ENCODE results near the gene ADAMTS12. TPM values are rescaled to one million over a fixed set of nuclear protein-coding genes. Genes with fewer than 3 reads are reported as not detected.
A peak's percentile ranks its signal among the peaks of the same experiment; 100 is the strongest.

ADAMTS12 gene
- total RNA-seq, 1 donor from 2014 or later = 2.1 TPM

DNA sequence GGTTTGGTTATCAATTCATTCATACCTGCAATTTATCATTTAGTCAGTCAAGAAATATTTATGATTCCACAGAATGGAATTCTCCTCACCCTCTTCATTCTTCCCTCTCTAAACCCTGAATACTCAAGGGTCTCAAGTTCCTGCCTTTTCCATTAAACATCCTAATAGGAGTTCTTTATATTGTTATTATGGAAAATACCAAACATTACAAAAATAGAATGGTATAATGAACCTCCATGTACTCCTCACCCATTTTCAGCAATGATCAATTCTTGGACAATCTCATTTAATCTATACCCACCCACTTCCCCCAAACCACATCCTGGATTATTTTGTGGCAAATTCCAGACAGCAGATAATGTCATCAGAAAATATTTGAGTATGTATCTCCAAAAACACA is 74.5 kb downstream of the ADAMTS12 start:
- DNase-seq (ENCODE audit: missing footprints) = no peak
- intact Hi-C loops (cut with DNase I) = no loop called here
- ATAC-seq = no peak

GRCh38 chr5:33816791-33817190 is 75.0 kb downstream of the ADAMTS12 start:
- intact Hi-C loops (cut with DNase I) = no loop called here

DNA sequence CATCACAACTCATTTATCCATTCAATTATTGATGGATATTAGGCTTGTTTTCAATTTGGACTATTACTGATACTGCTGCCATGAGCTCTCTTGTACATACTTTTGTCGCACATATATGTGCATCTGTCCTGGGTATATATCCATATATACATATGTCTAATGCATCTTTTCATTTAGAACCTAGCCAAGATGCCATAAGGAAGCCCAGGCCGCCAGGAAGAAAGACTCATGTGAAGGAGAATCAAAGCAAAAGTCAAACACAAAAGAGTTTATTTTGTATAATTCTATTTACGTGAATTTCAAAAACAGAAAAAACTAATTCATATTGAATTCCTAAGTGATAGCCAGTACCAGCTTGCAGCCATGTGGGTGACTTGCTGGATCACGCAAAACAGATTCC is 79.0 kb downstream of the ADAMTS12 start:
- DNase-seq (ENCODE audit: missing footprints) (no peak), ATAC-seq (no peak)
- intact Hi-C loops (cut with DNase I) = no loop called here

More at GRCh38 chr5:33816791-33817190, 75.0 kb downstream of the ADAMTS12 start:
- DNase-seq (ENCODE audit: missing footprints) (no peak), ATAC-seq (no peak)

DNA sequence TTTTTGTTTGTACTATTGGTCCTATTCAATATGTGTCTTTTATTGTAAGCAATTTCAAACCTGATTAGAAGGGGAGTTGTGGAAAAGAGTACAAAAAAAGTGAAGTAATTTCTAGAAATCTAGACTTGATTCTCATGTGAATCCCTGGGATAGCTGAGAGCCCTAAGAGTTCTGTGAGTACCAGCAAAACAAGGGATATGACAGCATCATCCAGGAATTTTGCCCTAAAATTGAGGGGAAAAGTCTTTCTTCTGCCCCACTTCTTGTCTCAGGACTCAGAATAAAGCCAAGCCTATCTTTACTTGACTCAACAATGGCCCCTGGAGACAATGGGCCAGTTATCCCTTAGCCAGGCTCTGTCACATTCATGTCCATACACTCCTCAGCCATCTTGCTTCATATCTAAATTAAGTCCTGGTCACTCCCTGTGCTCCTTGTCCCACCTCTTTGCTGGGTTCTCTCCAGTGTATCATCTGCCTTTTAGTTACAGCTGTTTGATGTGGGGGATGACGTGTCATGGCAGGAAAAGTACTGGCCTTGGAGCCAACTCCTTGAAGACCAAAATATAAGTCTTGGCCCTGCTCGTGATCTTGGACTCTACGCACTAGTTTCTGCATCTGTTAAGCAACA is 81.2 kb downstream of the ADAMTS12 start:
- DNase-seq (ENCODE audit: missing footprints) = no peak
- intact Hi-C loops (cut with DNase I) = no loop called here
- peak; percentile 53 for ATAC-seq

DNA sequence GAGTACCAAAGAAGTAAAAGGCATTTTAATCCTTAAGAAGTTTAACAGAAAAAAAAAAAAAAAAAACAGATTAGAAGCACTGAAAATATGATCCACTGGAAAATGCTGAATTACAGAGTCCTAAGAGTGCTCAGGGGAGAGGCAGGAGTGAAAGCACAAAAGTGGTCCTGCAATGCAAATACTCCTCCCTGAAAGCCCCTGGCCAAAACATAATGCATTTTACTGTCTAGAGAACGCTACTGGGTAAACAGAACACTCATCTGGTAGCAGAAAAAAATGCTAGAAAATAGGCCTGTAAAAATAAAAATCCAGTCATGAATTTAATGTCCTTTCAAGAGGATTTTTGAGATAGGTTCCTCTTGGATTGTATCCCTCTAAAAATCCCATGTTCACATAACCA is 81.9 kb downstream of the ADAMTS12 start:
- intact Hi-C loops (cut with DNase I) = no loop called here
- DNase-seq (ENCODE audit: missing footprints) = no peak

DNA sequence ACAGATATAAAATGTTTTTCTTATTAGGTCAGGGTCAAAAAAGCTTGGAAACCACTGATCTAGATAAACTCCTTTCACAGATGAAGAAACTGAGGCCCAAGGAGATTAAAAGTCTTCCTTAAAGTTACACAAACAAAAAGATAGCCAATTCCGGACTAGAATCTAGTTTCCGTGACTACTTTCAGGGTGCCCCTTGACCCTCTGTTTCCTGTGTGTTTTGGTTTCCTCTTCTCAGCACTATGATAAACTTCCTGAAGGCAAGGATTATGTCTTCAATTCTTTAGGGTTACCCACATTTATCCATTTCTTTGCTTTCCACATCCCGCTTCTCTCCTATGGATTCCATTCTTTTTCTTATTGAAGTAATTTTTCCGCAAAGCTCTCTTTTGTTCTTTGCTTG is 83.1 kb downstream of the ADAMTS12 start:
- no peak for ATAC-seq
- intact Hi-C loops (cut with DNase I) = no loop called here

More for the DNA sequence above, 81.9 kb downstream of the ADAMTS12 start:
- ATAC-seq = no peak

DNA sequence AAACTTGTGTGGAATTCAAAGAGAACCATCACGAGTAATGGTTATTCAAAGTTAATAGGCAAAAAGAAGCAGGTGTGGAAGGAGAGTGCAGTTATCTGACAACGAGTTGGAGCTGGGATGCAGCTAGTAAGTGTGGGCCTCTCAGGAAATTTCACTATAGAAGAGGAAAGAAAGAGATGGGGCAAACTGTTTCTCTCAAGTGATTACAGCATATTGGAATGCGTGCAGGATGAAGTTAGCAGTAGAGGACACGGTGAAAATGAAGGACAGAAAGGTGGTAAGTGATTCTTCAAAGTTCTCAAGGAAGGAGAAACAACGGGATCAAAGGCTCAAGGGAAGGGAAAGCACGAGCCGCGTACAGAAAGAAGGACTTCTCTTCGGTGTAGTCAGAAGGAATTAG is 84.0 kb downstream of the ADAMTS12 start:
- intact Hi-C loops (cut with DNase I) = no loop called here
- ATAC-seq (no peak), DNase-seq (ENCODE audit: missing footprints) (no peak)

More for the DNA sequence above, 83.1 kb downstream of the ADAMTS12 start:
- no peak for DNase-seq (ENCODE audit: missing footprints)

DNA sequence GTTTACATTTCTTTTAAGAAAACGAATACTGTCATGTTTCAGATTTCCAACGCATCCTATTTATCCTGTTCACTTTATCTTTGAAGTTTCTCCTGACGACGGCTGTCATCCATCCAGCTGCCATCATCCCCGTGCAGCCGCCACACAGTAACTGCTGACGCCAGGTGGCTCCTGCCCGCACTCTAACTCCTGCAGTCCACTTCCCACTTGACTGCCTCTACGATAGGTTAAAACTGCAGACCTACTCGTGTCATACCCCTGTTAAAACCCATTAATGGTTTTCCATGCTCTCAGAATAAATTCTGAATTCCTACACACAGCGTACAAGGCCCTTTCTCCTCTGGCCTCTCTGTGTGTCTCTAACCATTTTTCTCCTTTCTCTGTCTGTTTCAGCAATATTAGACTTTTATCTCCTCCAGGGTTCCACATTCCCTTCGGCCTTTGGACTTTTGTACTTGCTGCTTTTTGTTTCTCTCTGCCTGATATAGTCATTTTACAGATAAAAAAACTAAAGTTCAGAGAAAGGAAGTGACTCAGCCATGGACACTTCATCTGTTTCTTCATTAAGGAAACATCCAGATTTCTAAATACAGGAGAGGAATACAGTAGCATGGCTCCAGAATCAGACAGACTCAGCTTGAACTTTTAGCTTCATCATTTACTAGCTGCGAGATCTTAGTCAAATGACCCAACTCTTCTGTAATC is 84.9 kb downstream of the ADAMTS12 start:
- ATAC-seq (peak; percentile 32), DNase-seq (ENCODE audit: missing footprints) (no peak)
- intact Hi-C loops (cut with DNase I) = no loop called here

DNA sequence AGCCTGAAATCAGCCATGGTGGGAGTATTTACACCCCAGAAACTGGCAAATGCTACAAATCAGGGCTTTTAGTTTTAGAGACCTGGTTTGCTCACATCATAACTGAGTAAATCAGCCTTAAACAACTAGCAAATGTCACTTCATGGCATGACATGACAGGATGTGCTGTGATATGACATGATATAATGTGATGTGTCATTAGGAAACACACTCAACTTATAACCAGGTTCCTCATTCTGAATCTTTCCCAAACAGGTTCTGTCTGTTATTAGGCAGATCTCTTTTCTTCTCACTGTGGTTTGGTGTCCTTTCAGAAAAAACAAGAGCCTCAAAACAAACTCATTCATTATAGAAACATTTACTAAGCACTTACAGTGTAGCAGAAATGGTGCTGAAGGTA is 90.5 kb downstream of the ADAMTS12 start:
- intact Hi-C loops (cut with DNase I) = no loop called here
- DNase-seq (ENCODE audit: missing footprints) (no peak), ATAC-seq (no peak)

DNA sequence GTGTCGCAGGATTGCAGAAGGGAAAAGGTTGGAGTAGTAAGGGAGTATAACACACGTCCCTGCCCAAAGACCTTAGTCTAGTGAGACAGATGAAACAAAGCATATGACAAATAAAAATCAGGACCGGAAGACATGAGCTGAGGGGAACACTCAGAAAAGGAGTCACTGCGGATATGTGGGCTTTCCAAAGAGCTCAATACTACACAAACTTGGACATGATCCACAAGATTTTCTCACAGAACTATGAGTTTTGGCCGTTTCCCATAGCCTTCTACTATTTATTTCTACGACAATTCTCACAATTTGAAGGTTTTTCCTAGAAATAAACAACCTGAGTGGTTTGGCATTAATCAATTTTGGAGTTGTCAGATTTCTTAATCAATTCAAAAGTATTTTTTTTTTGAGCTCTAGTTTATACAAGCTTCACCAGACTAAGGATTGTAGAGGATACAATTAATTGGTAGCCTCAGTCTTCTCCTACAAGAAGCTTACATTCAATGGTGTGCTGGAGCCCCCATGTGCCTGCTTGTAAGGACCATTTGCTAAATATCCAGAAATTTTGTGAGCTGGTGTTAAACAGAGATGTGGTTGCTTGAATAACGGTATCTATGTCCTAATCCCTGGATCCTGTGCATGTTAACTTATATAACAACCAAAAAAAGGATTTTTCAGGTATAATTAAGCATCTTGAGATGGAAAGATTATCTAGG is 91.4 kb downstream of the ADAMTS12 start:
- no peak for DNase-seq (ENCODE audit: missing footprints)
- no peak for ATAC-seq

DNA sequence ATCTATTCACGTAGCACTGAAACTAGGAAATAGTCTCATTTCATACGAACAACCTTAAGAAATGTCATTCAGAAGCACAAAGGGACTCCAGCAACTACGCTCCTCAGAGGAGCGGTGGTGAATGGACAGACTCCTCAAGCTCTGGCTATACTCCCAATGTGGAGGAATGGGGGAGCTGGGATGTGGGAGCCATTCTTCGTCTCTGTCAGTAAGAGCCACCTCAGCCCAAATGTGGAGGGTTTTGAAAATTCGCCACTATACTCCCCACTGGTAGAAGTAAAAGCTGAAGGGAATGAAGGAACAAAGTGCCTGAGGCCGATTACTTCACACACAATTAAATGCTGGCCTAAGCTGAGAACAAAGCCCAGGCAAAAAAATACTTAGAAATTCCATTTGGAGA is 96.3 kb downstream of the ADAMTS12 start:
- intact Hi-C loops (cut with DNase I) = no loop called here
- ATAC-seq (no peak), DNase-seq (ENCODE audit: missing footprints) (no peak)

More for the DNA sequence above, 91.4 kb downstream of the ADAMTS12 start:
- intact Hi-C loops (cut with DNase I) = no loop called here

DNA sequence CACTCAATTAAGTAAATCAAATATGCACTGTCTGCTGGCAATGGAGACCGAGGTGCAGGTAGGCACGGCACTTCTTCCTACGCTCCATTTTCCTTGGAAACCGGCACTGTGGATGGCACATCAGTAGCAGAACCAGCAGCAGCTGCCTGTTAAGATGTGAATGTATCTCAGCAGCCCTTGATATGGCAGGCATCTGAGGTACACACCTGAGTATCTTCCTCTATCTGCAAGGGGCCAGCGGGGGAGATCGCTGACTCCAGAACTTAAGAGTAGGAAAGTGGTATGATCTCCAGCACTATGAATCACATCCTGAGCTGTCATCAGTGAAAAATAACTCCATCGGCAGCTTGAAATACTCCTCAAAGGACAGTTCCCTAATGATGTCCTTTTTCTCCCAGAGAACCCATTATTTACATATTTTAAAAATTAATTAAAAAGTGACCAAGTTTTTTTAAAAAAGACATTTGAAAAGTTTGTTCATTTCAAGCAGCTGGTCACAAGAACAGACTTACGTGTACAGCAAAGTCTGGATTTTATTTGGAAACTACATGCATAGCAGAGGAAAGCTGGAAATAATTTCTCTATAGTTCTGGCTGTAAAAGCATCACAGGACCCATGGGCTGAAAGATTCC is 97.1 kb downstream of the ADAMTS12 start:
- ATAC-seq = no peak
- no peak for DNase-seq (ENCODE audit: missing footprints)
- intact Hi-C loops (cut with DNase I) = no loop called here

- ATAC-seq (no peak), DNase-seq (ENCODE audit: missing footprints) (no peak)
- intact Hi-C loops (cut with DNase I) = no loop called here
Observed at GRCh38 chr5:33793836-33794549, 97.8 kb downstream of the ADAMTS12 start.

- ATAC-seq = no peak
- intact Hi-C loops (cut with DNase I) = no loop called here
- DNase-seq (ENCODE audit: missing footprints) = no peak
Observed at GRCh38 chr5:33793276-33793675, 98.5 kb downstream of the ADAMTS12 start.

DNA sequence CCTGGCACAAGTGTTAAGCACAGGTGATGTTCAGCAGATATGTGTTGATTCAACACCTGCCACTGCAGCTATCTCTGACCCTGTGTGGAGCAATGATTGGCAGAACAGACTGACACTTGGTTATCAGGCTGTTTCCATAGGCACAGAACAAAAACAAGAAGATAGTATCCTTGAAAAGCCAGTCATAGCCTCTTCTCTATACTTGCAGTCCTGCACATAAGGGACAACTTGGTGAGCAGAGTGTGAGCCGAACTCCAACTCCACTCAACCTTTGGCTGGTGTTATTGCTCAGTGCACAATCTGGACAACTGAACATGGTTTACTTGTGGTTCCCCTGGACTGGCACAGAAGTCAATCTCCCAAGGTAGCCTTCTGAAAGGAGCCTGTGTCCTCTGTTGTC is 99.2 kb downstream of the ADAMTS12 start:
- no peak for DNase-seq (ENCODE audit: missing footprints)
- no peak for ATAC-seq
- intact Hi-C loops (cut with DNase I) = no loop called here

DNA sequence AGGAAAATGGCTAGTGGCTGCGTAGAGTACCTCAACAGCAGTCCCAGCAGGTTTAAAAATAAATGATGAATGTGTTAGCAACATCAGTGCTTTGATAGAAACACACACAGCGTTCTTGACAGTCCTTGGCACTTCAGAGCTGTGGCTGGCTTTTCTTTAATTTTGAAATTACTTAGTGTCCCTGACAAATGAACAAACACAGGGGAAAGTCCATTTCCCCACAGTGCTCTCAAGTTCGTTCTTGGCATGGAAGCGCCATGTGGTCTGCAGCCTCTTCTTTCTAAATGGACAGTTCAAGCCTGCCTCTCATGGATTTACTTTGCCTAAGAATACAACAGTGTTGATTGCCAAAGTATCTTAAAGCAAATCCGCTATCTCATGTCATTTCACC is 102.2 kb downstream of the ADAMTS12 start:
- intact Hi-C loops (cut with DNase I) = no loop called here
- peak; percentile 26 for ATAC-seq

GRCh38 chr5:33788922-33789566 is 102.7 kb downstream of the ADAMTS12 start:
- intact Hi-C loops (cut with DNase I) = no loop called here
- ATAC-seq = peak; percentile 20
- DNase-seq (ENCODE audit: missing footprints) = no peak

More for the DNA sequence above, 102.2 kb downstream of the ADAMTS12 start:
- DNase-seq (ENCODE audit: missing footprints) = no peak

GRCh38 chr5:33785571-33785970 is 106.2 kb downstream of the ADAMTS12 start:
- no peak for ATAC-seq
- DNase-seq (ENCODE audit: missing footprints) = no peak
- intact Hi-C loops (cut with DNase I) = no loop called here

Data from Right ventricle myocardium inferior (tissue), 1 donor.